ENCODE data around the gene INO80E. TPM values are rescaled to one million over a fixed set of nuclear protein-coding genes. Genes with fewer than 3 reads are reported as not detected.

INO80E gene
- total and polyA plus RNA-seq, 2 experiments from 2014 or later, result 14.0 to 61.2 TPM

DNA sequence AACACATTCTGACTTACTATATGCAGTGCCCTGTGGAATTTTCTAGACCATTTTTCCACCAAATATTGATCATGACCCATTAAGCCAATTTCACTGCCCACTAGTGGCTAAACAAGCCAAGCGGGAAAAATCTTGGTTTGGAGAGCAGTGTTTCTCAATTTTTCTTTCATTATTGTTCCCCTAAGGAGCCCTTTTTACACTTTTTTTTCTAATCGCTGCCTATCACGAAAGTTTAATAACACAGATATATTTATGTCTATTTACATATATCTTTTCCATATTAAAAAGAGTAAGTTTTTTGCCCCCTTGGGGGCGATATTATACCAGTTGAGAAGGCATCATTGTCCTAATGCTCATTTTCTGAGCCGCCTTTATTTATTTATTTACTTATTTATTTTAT lies 45.8 kb downstream of the INO80E start:
- H2AFZ ChIP-seq, result no peak overlapping the region
- no peaks in the 10 kb centered on the region for H3K27me3 ChIP-seq
- H3K4me2 ChIP-seq, result no peak overlapping the region
- no peaks in the 10 kb centered on the region for H4K20me1 ChIP-seq (ENCODE audit: insufficient read depth, poor library complexity, severe bottlenecking)
- no peak for DNase-seq (ENCODE audit: low spot score)
- H3K9me2 ChIP-seq (replicated peaks; ENCODE audit: insufficient read depth), result no peaks in the 10 kb centered on the region
- no peak overlapping the region for H3K4me3 ChIP-seq
- 51% methylated on average over 5 of the region's 5 CpGs for WGBS (ENCODE audit: low lambda C conversion rate, missing lambda C conversion rate)
- no peak overlapping the region for H3K27ac ChIP-seq
- H3K36me3 ChIP-seq (replicated peaks; ENCODE audit: insufficient read depth, low read depth), result no peaks in the 10 kb centered on the region
- peak; percentile 54 for TF ChIP-seq CTCF (IDR thresholded peaks at IDR 0.05; ENCODE audit: poor library complexity)
- TF ChIP-seq EZH2 (IDR thresholded peaks at IDR 0.05; ENCODE audit: borderline replicate concordance), result no peak
- no peaks in the 10 kb centered on the region for H3K9me3 ChIP-seq (ENCODE audit: low read depth)
- no peaks in the 10 kb centered on the region for H3K79me2 ChIP-seq
- no peaks in the 10 kb centered on the region for H3K4me1 ChIP-seq (ENCODE audit: insufficient read depth)

- Histone ChIP-seq H3K36me3 (replicated peaks; ENCODE audit: insufficient read depth, low read depth) (no peaks in the 10 kb centered on the region), H3K27me3 (no peaks in the 10 kb centered on the region), H3K4me3 (no peak overlapping the region), H3K9me3 (ENCODE audit: low read depth) (no peaks in the 10 kb centered on the region), H2AFZ (no peak overlapping the region), H3K4me2 (no peak overlapping the region), H3K79me2 (no peaks in the 10 kb centered on the region), H3K27ac (no peak overlapping the region), H4K20me1 (ENCODE audit: insufficient read depth, poor library complexity, severe bottlenecking) (no peaks in the 10 kb centered on the region), H3K9me2 (replicated peaks; ENCODE audit: insufficient read depth) (no peaks in the 10 kb centered on the region), H3K4me1 (ENCODE audit: insufficient read depth) (no peaks in the 10 kb centered on the region)
- 63% methylated on average over 8 of the region's 8 CpGs for WGBS (ENCODE audit: low lambda C conversion rate, missing lambda C conversion rate)
- no peak for TF ChIP-seq EZH2 (IDR thresholded peaks at IDR 0.05; ENCODE audit: borderline replicate concordance)
- no peak for TF ChIP-seq CTCF (IDR thresholded peaks at IDR 0.05; ENCODE audit: poor library complexity)
- TF ChIP-seq EZH2phosphoT487 (IDR thresholded peaks at IDR 0.05; ENCODE audit: low read depth, severe bottlenecking, unreplicated experiment), result no peak
- DNase-seq (ENCODE audit: low spot score), result no peak
These were observed 50.1 kb downstream of the INO80E start for GRCh38 chr16:30046178-30046577.

DNA sequence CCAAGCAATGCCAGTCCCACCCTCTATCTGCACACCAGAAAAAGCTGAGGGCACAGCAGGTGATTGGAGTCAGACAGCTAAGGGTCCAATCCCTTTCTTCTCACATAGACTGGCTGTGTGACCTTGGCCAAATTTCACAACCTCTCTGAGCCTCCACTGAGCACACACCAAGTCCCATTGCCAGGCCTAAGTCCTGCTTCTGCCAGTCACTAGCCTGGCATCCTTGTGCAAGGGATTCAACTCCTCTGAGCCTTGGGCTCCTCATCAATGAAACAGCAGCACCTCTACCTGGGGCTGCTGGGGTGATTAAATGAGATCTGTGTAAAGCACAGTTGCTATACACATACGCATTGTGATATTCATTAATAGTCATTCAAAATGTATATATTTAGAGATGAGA lies 50.5 kb downstream of the INO80E start:
- no peaks in the 10 kb centered on the region for H3K36me3 ChIP-seq (replicated peaks; ENCODE audit: insufficient read depth, low read depth)
- TF ChIP-seq CTCF (IDR thresholded peaks at IDR 0.05; ENCODE audit: poor library complexity) (no peak), EZH2phosphoT487 (IDR thresholded peaks at IDR 0.05; ENCODE audit: low read depth, severe bottlenecking, unreplicated experiment) (no peak), EZH2 (IDR thresholded peaks at IDR 0.05; ENCODE audit: borderline replicate concordance) (no peak)
- no peak overlapping the region for H3K27ac ChIP-seq
- no peaks in the 10 kb centered on the region for H4K20me1 ChIP-seq (ENCODE audit: insufficient read depth, poor library complexity, severe bottlenecking)
- no peaks in the 10 kb centered on the region for H3K9me3 ChIP-seq (ENCODE audit: low read depth)
- WGBS (ENCODE audit: low lambda C conversion rate, missing lambda C conversion rate), result 82% methylated on average over 1 of the region's 1 CpG
- H3K4me2 ChIP-seq, result no peak overlapping the region
- H3K9me2 ChIP-seq (replicated peaks; ENCODE audit: insufficient read depth), result no peaks in the 10 kb centered on the region
- no peak for DNase-seq (ENCODE audit: low spot score)
- H2AFZ ChIP-seq, result no peak overlapping the region
- H3K27me3 ChIP-seq, result no peaks in the 10 kb centered on the region
- no peaks in the 10 kb centered on the region for H3K79me2 ChIP-seq
- H3K4me3 ChIP-seq, result no peak overlapping the region
- H3K4me1 ChIP-seq (ENCODE audit: insufficient read depth), result no peaks in the 10 kb centered on the region

- Histone ChIP-seq H3K36me3 (replicated peaks; ENCODE audit: insufficient read depth, low read depth) (no peaks in the 10 kb centered on the region), H2AFZ (no peak overlapping the region), H3K4me1 (ENCODE audit: insufficient read depth) (peaks cover 6% of the 10 kb centered on the region), H3K27ac (no peak overlapping the region), H3K9me2 (replicated peaks; ENCODE audit: insufficient read depth) (no peaks in the 10 kb centered on the region), H4K20me1 (ENCODE audit: insufficient read depth, poor library complexity, severe bottlenecking) (no peaks in the 10 kb centered on the region), H3K4me2 (no peak overlapping the region), H3K4me3 (no peak overlapping the region), H3K79me2 (no peaks in the 10 kb centered on the region), H3K27me3 (no peaks in the 10 kb centered on the region), H3K9me3 (ENCODE audit: low read depth) (no peaks in the 10 kb centered on the region)
- TF ChIP-seq EZH2 (IDR thresholded peaks at IDR 0.05; ENCODE audit: borderline replicate concordance) (no peak), CTCF (IDR thresholded peaks at IDR 0.05; ENCODE audit: poor library complexity) (no peak), EZH2phosphoT487 (IDR thresholded peaks at IDR 0.05; ENCODE audit: low read depth, severe bottlenecking, unreplicated experiment) (no peak)
- WGBS (ENCODE audit: low lambda C conversion rate, missing lambda C conversion rate), result 93% methylated on average over 8 of the region's 8 CpGs
- DNase-seq (ENCODE audit: low spot score), result no peak
These were observed 53.8 kb downstream of the INO80E start for GRCh38 chr16:30049871-30050270.

Data from hepatocyte (in vitro differentiated cells).